H1 (cell line): ENCODE data around the gene SWT1.

Experiments used
- BRCA1 ChIP-seq: IDR thresholded peaks from 2 replicates; pipeline ENCODE4 v1.6.1; 2012; ENCODE audit warnings: low read depth, low read length, improper control_type of control experiment
- CTCF ChIP-seq, 3 experiments: IDR thresholded peaks; 1 replicate in 2 of 3; 2 replicates in 1 of 3; pipeline versions ENCODE4 v1.5.1 to v1.6.1; 2011; ENCODE audit warnings: low read length in 3 of 3, mild to moderate bottlenecking in 3 of 3, inconsistent platforms in 2 of 3, low read depth in 1 of 3, moderate library complexity in 1 of 3; ENCODE audit not compliant: insufficient read depth in 1 of 3; ENCODE audit errors: control extremely low read depth in 1 of 3
- EZH2 ChIP-seq: fragments of 200-600 bp; sonication (generic); IDR thresholded peaks from 2 replicates; pipeline ENCODE4 v1.7.1; 2012; ENCODE audit warnings: low read depth, mild to moderate bottlenecking, moderate library complexity, low read length, inconsistent platforms; ENCODE audit not compliant: severe bottlenecking
- JUND ChIP-seq: IDR thresholded peaks from 2 replicates; pipeline ENCODE4 v1.6.1; 2011; ENCODE audit warnings: mild to moderate bottlenecking, improper control_type of control experiment, low read length
- POLR2AphosphoS5 ChIP-seq: IDR thresholded peaks from 2 replicates; pipeline ENCODE4 v1.6.1; 2011; ENCODE audit warnings: low read depth, low read length
- RBBP5 ChIP-seq: IDR thresholded peaks from 2 replicates; pipeline ENCODE4 v1.7.1; 2012; ENCODE audit warnings: low read depth, mild to moderate bottlenecking, inconsistent platforms, low read length, moderate library complexity, borderline replicate concordance
- SP1 ChIP-seq: IDR thresholded peaks from 2 replicates; pipeline ENCODE4 v1.6.1; 2011; ENCODE audit warnings: low read depth, low read length
- TBP ChIP-seq: IDR thresholded peaks from 2 replicates; pipeline ENCODE4 v1.6.1; 2011; ENCODE audit warnings: low read depth, low read length, improper control_type of control experiment

- TF ChIP-seq EZH2 = no peak
- TF ChIP-seq TBP = no peak
- no peak for TF ChIP-seq SP1
- no peak for TF ChIP-seq CTCF (IDR thresholded peaks at IDR 0.05; ENCODE audit: control extremely low read depth in 1 of 3, insufficient read depth in 1 of 3, low read depth in 1 of 3, low read length in 3 of 3)
- TF ChIP-seq RBBP5 = no peak
- TF ChIP-seq JUND = no peak
- TF ChIP-seq POLR2AphosphoS5 = no peak
- no peak for TF ChIP-seq BRCA1
These were observed 80.7 kb downstream of the SWT1 start for GRCh38 chr1:185237661-185238060.
